Myocyte (in vitro differentiated cells): ENCODE results near the gene KRTAP17-1. TPM values are rescaled to one million over a fixed set of nuclear protein-coding genes. Genes with fewer than 3 reads are reported as not detected.

Experiments used
- total RNA-seq: library from RNA; depleted of rRNA; stranded (reverse); fragments of >200 nt; gene quantifications from 2 replicates; pipeline ENCODE4 v1.2.3, GENCODE V29; 2014

The KRTAP17-1 gene
- total RNA-seq, 1 donor from 2014 or later = not detected

Other genes with a start within 250 kb of the KRTAP17-1 start
- not detected in 2 replicates for gene KRTAP2-4, start 249.8 kb downstream of the KRTAP17-1 start, total RNA-seq
- not detected in 2 replicates for gene KRTAP4-7, start 231.6 kb downstream of the KRTAP17-1 start, total RNA-seq
- not detected in 2 replicates for gene KRTAP4-8, start 217.6 kb downstream of the KRTAP17-1 start, total RNA-seq
- gene KRTAP4-16, start 213.5 kb downstream of the KRTAP17-1 start, total RNA-seq = not detected in 2 replicates
- not detected in 2 replicates for gene KRTAP4-9, start 210.3 kb downstream of the KRTAP17-1 start, total RNA-seq
- not detected in 2 replicates for gene KRTAP4-11, start 197.3 kb downstream of the KRTAP17-1 start, total RNA-seq
- gene KRTAP4-12, start 191.5 kb downstream of the KRTAP17-1 start, total RNA-seq = not detected in 2 replicates
- gene KRTAP4-6, start 175.2 kb downstream of the KRTAP17-1 start, total RNA-seq = not detected in 2 replicates
- not detected in 2 replicates for gene KRTAP4-5, start 165.9 kb downstream of the KRTAP17-1 start, total RNA-seq
- gene KRTAP4-4, start 155.0 kb downstream of the KRTAP17-1 start, total RNA-seq = not detected in 2 replicates
- gene KRTAP4-3, start 147.5 kb downstream of the KRTAP17-1 start, total RNA-seq = not detected in 2 replicates
- gene KRTAP4-2, start 137.5 kb downstream of the KRTAP17-1 start, total RNA-seq = not detected in 2 replicates
- gene KRTAP4-1, start 130.8 kb downstream of the KRTAP17-1 start, total RNA-seq = not detected in 2 replicates
- gene KRTAP9-1, start 125.8 kb downstream of the KRTAP17-1 start, total RNA-seq = not detected in 2 replicates
- gene KRTAP9-2, start 89.1 kb downstream of the KRTAP17-1 start, total RNA-seq = not detected in 2 replicates
- gene KRTAP9-3, start 83.3 kb downstream of the KRTAP17-1 start, total RNA-seq = not detected in 2 replicates
- gene KRTAP9-8, start 77.7 kb downstream of the KRTAP17-1 start, total RNA-seq = not detected in 2 replicates
- gene KRTAP9-4, start 66.0 kb downstream of the KRTAP17-1 start, total RNA-seq = not detected in 2 replicates
- not detected in 2 replicates for gene KRTAP9-9, start 60.3 kb downstream of the KRTAP17-1 start, total RNA-seq
- not detected in 2 replicates for gene KRTAP9-6, start 50.3 kb downstream of the KRTAP17-1 start, total RNA-seq
- not detected in 2 replicates for gene KRTAP9-7, start 40.0 kb downstream of the KRTAP17-1 start, total RNA-seq
- not detected in 2 replicates for gene KRTAP29-1, start 12.9 kb downstream of the KRTAP17-1 start, total RNA-seq
- gene KRTAP16-1, start 6.4 kb downstream of the KRTAP17-1 start, total RNA-seq = not detected in 2 replicates
- gene KRT33A, start 35.1 kb upstream of the KRTAP17-1 start, total RNA-seq = not detected in 2 replicates
- gene KRT33B, start 54.1 kb upstream of the KRTAP17-1 start, total RNA-seq = 0.08 TPM in 1 of 2 replicates, not detected in the other
- gene KRT34, start 66.6 kb upstream of the KRTAP17-1 start, total RNA-seq = 0.16 TPM in 1 of 2 replicates, not detected in the other
- 0.52 and 0.86 TPM in 2 replicates for gene KRT31, start 81.9 kb upstream of the KRTAP17-1 start, total RNA-seq
- not detected in 2 replicates for gene KRT37, start 108.9 kb upstream of the KRTAP17-1 start, total RNA-seq
- gene KRT38, start 125.3 kb upstream of the KRTAP17-1 start, total RNA-seq = not detected in 2 replicates
- gene KRT32, start 151.7 kb upstream of the KRTAP17-1 start, total RNA-seq = not detected in 2 replicates
- not detected in 2 replicates for gene KRT35, start 165.4 kb upstream of the KRTAP17-1 start, total RNA-seq
- not detected in 2 replicates for gene KRT36, start 174.2 kb upstream of the KRTAP17-1 start, total RNA-seq
- gene KRT13, start 189.9 kb upstream of the KRTAP17-1 start, total RNA-seq = not detected in 2 replicates
- not detected in 2 replicates for gene KRT15, start 203.2 kb upstream of the KRTAP17-1 start, total RNA-seq
- not detected in 2 replicates for gene KRT19, start 212.6 kb upstream of the KRTAP17-1 start, total RNA-seq